GM20000 (cell line): ENCODE data around the gene PTPN23.

Experiments
- DNase-seq: peaks from one replicate; pipeline ENCODE4 v3.0.0; 2012; ENCODE audit warnings: low spot score
- CTCF ChIP-seq: IDR thresholded peaks from 2 replicates; pipeline ENCODE4 v1.5.1; 2012; ENCODE audit warnings: mild to moderate bottlenecking, control low read depth; ENCODE audit errors: extremely low read depth, missing control alignments

PTPN23 gene

GRCh38 chr3:47399531-47400270, 18.9 kb downstream of the PTPN23 start:
- no peak for TF ChIP-seq CTCF
- DNase-seq = no peak

GRCh38 chr3:47404431-47404876, 23.6 kb downstream of the PTPN23 start:
- no peak for DNase-seq
- TF ChIP-seq CTCF = no peak

- no peak for DNase-seq
These were observed 24.4 kb downstream of the PTPN23 start for GRCh38 chr3:47404955-47405790.

GRCh38 chr3:47405820-47406761, 25.3 kb downstream of the PTPN23 start:
- DNase-seq = no peak
- TF ChIP-seq CTCF = no peak

More at GRCh38 chr3:47404955-47405790, 24.4 kb downstream of the PTPN23 start:
- TF ChIP-seq CTCF = no peak

- no peak for TF ChIP-seq CTCF
- no peak for DNase-seq
These were observed 25.9 kb downstream of the PTPN23 start for GRCh38 chr3:47406762-47407149.

- no peak for DNase-seq
- no peak for TF ChIP-seq CTCF
These were observed 26.4 kb downstream of the PTPN23 start for GRCh38 chr3:47407237-47407636.
